WTC11 (cell line): ENCODE data around the gene PATL2. TPM values are rescaled to one million over a fixed set of nuclear protein-coding genes. Genes with fewer than 3 reads are reported as not detected.
A peak's percentile ranks its signal among the peaks of the same experiment; 100 is the strongest.

Experiments
- ATAC-seq: fragments of 200-7000 bp; cut with Tn5 transposase; 2 replicates; pipeline ENCODE4 v1.10.0; 2021; ENCODE audit warnings: mild to moderate bottlenecking, moderate library complexity
- CTCF ChIA-PET: fragments of 300-600 bp; sonication (Branson Sonifier 250); formaldehyde crosslinking; loops from one replicate; lab custom pipeline; 2021; ENCODE audit warnings: antibody characterized with exemption; lab: Charles Lee
- POLR2A ChIA-PET: fragments of 350-600 bp; sonication (Branson Sonifier 250); formaldehyde crosslinking; loops from one replicate; lab custom pipeline; 2021; ENCODE audit warnings: antibody characterized with exemption; lab: Charles Lee
- DNase-seq: peaks from one replicate; pipeline ENCODE4 v3.0.0; 2021; ENCODE audit warnings: low spot score
- H3K27ac Mint-ChIP-seq: 2 replicates; pipeline ENCODE4 v1.8.0; 2021; ENCODE audit warnings: mixed read lengths
- H3K27me3 Mint-ChIP-seq: 2 replicates; pipeline ENCODE4 v1.8.0; 2021; ENCODE audit warnings: low read depth, mild to moderate bottlenecking, moderate library complexity, mixed read lengths
- H3K36me3 Mint-ChIP-seq: 2 replicates; pipeline ENCODE4 v1.8.0; 2021; ENCODE audit warnings: mixed read lengths
- H3K4me1 Mint-ChIP-seq: 2 replicates; pipeline ENCODE4 v1.8.0; 2022; ENCODE audit warnings: mixed read lengths
- H3K4me3 Mint-ChIP-seq: 2 replicates; pipeline ENCODE4 v1.8.0; 2021; ENCODE audit warnings: mild to moderate bottlenecking, moderate library complexity, mixed read lengths
- H3K9me3 Mint-ChIP-seq: 2 replicates; pipeline ENCODE4 v1.8.0; 2021; ENCODE audit warnings: mixed read lengths
- ARID4B ChIP-seq: sonication (generic); formaldehyde crosslinking; IDR thresholded peaks from 2 replicates; pipeline ENCODE4 v1.8.0; 2023; ENCODE audit warnings: missing genetic modification reagents, mild to moderate bottlenecking, borderline replicate concordance
- FOXJ3 ChIP-seq: sonication (generic); formaldehyde crosslinking; IDR thresholded peaks from 2 replicates; pipeline ENCODE4 v1.9.0; 2021; ENCODE audit warnings: missing genetic modification reagents, mild to moderate bottlenecking, borderline replicate concordance
- NFYB ChIP-seq: sonication (generic); formaldehyde crosslinking; conservative IDR thresholded peaks from 2 replicates; pipeline ENCODE4 v1.8.0; 2022; ENCODE audit warnings: low read depth, missing genetic modification reagents
- TEAD1 ChIP-seq: sonication (generic); formaldehyde crosslinking; IDR thresholded peaks from 2 replicates; pipeline ENCODE4 v1.8.0; 2022; ENCODE audit warnings: mild to moderate bottlenecking, missing genetic modification reagents
- USF2 ChIP-seq: sonication (generic); formaldehyde crosslinking; IDR thresholded peaks from 2 replicates; pipeline ENCODE4 v1.8.1; 2023; ENCODE audit warnings: mild to moderate bottlenecking, missing genetic modification reagents, moderate library complexity
- ZNF281 ChIP-seq: sonication (generic); formaldehyde crosslinking; IDR thresholded peaks from 2 replicates; pipeline ENCODE4 v1.8.0; 2023; ENCODE audit warnings: mild to moderate bottlenecking, missing genetic modification reagents
- ZNF416 ChIP-seq: fragments of 250-450 bp; sonication (Bioruptor Pico); IDR thresholded peaks from 2 replicates; pipeline ENCODE4 v1.9.0; 2021; ENCODE audit warnings: mild to moderate bottlenecking, inconsistent platforms
- ZNF532 ChIP-seq: fragments of 250-450 bp; sonication (Bioruptor Pico); IDR thresholded peaks from 2 replicates; pipeline ENCODE4 v1.9.0; 2021; ENCODE audit warnings: mild to moderate bottlenecking, borderline replicate concordance
- ZSCAN18 ChIP-seq: fragments of 250-450 bp; sonication (Bioruptor Pico); IDR thresholded peaks from 2 replicates; pipeline ENCODE4 v2.1.2; 2022; ENCODE audit warnings: mild to moderate bottlenecking, moderate library complexity
- total RNA-seq: library from RNA; stranded (reverse); gene quantifications from 3 replicates; pipeline ENCODE4 v1.2.3, GENCODE V29; 2021

The PATL2 gene
- total RNA-seq, 1 experiment from 2014 or later: 0.59 TPM

- ChIA-PET POLR2A (interaction anchor here (2.4 kb wide), 1 partner anchor 50 kb away, joined by 20 read pairs; the partner anchor contains the start of genes B2M and PATL2), CTCF (interaction anchor here (1.1 to 4.0 kb wide), 2 partner anchors 75 to 78 kb away, joined by 4 to 104 read pairs; partner anchors contain the start of gene TRIM69)
- Mint-ChIP-seq H3K9me3 (no peaks in the 10 kb centered on the region), H3K27me3 (no peaks in the 10 kb centered on the region; the same call in 1 of the 2 replicates), H3K4me3 (0 out of 2 replicates have a peak overlapping the region, but pooled peaks have one; percentile 18), H3K4me1 (peaks cover 11% of the 10 kb centered on the region), H3K36me3 (peaks cover 13% of the 10 kb centered on the region), H3K27ac (no peak overlapping the region)
- TF ChIP-seq NFYB (CRISPR knock-in tag): no peak
- no peak for TF ChIP-seq ZNF532 (CRISPR knock-in tag)
- no peak for TF ChIP-seq ZNF416
- TF ChIP-seq USF2 (CRISPR knock-in tag): no peak
- no peak for TF ChIP-seq ARID4B (CRISPR knock-in tag)
- TF ChIP-seq ZNF281 (CRISPR knock-in tag): no peak
- no peak for DNase-seq
- ATAC-seq: no peak
Observed at GRCh38 chr15:44661576-44661975, 49.5 kb downstream of the PATL2 start.

GRCh38 chr15:44659056-44659455 is 52.1 kb downstream of the PATL2 start:
- DNase-seq (no peak), ATAC-seq (no peak)
- ChIA-PET CTCF (interaction anchor here (2.4 kb wide), 1 partner anchor 79 kb away, joined by 6 read pairs; no protein-coding TSS in a partner anchor), POLR2A (no interaction called here)
- Mint-ChIP-seq H3K4me1 (peaks cover 6% of the 10 kb centered on the region), H3K27me3 (no peaks in the 10 kb centered on the region; the same call in 1 of the 2 replicates), H3K9me3 (no peaks in the 10 kb centered on the region), H3K36me3 (peaks cover 24% of the 10 kb centered on the region), H3K4me3 (no peak overlapping the region), H3K27ac (no peak overlapping the region)
- no peak for TF ChIP-seq FOXJ3 (CRISPR knock-in tag)
- no peak for TF ChIP-seq NFYB (CRISPR knock-in tag)
- TF ChIP-seq ZSCAN18: no peak
- no peak for TF ChIP-seq TEAD1 (CRISPR knock-in tag)
